Amygdala (tissue), 56 donors: ENCODE results near the gene RPS15.
"Not testable (repeated sequence)": the region's sequence is repeated elsewhere in the genome, so short reads cannot be mapped to it uniquely, and the experiment has no call there.

Source experiments
- DNase-seq, 56 donors: peaks; one replicate each; lab custom pipeline; 2025; lab: John Stamatoyannopoulos, UW

Gene RPS15

DNA sequence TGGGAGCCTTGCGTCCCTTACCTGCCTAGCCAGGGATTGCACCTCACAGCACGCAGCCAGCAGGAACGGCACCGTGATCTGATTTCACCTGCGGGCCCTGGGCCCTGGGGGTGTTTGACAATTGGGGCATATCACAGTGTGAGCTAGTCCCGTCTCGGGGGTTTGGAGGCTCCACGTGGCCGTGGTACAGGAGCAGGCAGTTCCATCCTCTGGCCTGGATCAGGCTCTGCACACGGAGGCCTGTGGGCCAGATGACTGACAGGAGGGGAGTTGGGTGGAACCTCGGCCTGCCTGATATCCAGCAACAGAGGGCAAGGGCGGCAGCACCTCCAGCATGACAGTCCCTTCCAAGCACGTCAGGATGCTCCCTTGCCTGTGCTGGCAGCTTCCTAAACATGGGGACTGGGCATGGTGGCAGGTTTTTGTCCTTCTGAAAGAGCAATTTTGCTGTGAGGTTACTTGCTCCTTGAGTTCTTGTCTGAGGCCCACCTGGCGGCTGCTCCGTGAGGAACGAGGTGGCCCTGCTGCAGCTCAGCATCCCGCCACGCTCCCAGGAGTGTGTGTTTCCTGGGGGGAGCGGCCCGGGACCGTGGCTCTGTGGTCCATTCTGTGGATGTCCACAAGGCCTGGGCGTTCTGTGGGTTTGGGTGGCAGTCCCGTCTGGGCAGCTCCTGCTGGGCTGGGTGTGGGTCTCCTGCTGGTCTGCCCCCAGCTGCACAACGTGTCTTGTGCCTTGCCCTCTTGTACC is 6.3 kb upstream of the RPS15 start:
- DNase-seq: no peak

DNA sequence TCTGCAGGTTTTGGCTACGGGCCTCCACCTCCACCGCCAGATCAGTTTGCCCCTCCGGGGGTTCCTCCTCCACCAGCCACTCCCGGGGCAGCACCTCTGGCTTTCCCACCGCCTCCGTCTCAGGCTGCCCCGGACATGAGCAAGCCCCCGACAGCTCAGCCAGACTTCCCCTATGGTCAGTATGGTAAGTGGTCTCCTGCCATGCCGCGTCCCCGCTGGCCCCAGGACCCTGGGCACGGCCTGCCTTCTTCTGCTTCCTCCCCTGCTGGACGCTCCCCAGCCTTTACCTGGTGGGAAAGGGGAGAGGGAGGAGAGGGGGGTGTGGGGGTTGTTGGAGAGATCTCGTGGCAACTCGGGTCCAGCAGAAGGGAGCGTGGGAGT is 5.7 kb upstream of the RPS15 start:
- no peak for DNase-seq

DNA sequence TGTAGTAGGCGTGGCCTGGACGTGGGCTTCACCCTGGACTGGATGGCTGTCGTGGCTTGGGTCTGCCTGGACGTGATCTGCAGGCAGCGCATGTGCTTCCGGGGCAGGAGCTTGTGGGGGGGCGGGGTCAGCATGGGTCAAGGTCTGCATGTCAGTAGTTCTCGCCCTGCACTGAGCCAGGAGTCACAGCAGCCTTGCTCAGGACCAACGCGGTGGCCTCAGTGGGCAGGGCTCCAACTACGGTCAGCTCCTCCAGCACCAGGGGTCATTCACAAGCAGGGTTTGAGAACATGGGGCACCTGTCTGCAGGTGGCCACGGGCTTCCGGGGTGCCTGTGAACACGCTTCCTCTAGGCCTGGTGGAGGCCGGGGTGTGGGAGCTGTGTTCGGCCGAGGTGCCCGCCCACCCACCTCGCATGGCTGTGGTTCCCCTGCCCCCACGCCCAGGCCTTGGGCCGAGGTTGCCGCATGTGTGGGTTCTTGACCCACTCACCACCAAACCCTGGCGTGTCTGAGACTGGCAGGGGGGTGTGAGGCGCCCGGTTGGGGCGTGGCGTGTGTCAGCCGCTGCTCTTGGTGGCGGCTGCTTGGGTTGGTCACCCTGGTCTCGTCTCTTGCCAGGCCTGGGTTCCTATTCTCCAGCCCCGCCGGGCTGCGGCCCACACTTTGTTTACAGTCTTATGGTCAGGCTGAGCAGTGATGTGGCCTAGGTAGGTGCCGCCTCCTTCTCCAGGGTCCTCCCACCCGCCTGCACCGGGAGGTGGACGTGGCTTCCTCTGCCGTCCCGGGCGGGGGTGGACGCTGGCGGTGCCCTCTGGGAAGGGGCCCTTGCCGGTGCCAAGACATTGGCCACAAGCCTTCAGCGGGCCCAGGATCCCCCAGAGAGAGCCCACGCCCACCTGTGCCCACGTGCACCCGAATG is 4.8 kb upstream of the RPS15 start:
- DNase-seq: no peak

DNA sequence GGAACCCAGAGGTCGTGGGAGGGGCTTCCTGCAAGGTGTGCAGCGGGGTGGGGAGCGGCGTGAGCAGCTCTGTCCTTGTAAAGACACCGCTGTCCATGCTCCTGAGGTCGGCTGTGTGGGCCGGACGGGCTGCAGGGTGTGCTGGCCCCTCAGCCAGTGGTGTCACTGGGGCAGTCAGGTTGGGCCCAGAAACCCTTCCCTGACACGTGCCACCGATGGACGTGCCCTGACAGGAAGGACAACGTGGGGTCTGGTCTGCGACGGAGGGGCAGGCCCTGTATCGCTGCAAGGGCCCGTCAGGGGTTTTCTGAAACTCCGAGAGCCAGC is 4.2 kb upstream of the RPS15 start:
- no peak for DNase-seq

DNA sequence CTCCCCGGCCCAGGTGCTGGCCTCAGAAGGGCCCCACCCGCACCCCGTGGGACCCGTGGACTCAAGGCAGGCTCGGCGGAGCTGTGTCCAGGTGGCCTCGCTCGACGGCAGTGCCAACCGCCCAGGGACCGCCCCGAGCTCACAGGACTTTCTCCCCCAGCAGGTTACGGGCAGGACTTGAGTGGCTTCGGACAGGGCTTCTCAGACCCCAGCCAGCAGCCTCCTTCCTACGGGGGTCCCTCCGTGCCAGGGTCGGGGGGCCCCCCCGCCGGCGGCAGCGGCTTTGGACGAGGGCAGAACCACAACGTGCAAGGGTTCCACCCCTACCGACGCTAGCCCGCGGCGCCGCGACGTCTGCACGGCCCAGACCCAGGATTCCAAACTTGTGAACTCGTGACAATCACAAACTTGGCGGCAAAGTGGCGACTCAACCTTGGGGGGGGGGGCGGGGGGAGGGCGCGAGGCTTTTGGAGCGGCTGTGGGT is 3.6 kb upstream of the RPS15 start:
- no peak for DNase-seq

DNA sequence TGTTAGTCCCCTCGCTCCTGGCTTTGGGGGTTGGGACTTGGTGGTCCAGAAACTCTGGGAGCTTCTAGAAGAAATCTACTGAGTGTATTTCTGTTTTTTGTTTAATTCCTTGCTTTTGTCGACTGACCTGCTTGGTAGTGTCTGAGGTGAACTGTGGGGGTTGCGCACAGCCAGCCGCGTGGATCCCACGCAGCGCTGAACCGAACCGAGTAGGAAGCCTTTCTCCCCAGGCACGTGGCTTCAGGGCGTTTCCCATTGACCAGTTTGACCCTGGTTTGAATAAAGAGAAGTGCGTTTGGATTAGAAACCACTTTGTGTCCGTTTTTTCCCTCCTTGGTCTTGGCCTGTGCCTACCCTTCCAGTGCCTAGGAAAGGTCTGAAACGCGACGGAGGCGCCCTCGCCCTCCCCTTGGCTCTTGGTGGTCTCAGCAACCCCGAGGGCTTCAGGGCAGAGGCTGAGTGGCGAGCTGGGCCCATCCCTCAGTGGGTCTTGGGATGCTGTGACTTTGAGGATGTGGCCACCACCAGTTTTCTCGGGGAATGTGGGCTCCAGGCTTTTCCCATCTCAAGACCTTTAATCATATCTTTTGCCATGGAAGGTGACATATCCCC is 2.7 kb upstream of the RPS15 start:
- DNase-seq: no peak

DNA sequence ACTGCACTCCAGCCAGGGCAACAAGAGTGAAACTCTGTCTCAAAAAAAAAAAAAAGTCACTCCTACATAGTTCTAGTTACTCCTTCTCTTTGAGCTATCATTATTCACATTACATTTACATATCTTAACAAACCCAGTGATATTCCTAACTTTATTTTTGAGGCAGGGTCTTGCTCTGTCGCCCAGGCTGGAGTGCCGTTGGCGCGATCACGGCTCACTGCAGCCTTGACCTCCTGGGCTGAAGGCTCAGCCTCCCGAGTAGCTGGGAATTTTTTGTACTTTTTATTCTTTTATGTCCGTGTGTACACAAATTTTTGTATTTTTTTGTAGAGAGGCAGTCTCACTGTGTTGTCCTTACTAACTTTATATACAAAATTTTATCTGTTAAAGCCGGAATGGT is 587 bp upstream of the RPS15 start:
- no peak for DNase-seq

DNA sequence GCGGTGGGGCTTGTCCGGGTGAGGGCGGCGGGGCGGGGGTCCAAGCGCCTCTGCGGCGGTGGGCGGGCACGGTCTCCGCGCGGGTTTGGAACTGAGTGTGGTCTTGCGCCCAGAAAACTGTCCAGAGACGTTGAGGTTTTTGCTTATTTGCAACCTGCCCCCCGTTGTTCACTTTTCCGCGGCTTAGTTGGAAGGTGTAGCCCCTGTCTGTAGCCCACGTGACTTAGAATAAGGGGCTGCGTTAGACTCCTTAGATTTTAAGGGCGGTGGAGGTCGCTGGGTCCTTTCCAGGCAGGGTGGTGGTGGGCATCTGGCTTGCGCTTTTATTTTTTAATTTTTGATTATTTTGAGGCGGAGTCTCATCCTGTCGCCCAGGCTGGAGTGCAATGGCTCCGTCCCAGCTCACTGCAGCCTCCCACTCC is 748 bp downstream of the RPS15 start:
- no peak for DNase-seq

DNA sequence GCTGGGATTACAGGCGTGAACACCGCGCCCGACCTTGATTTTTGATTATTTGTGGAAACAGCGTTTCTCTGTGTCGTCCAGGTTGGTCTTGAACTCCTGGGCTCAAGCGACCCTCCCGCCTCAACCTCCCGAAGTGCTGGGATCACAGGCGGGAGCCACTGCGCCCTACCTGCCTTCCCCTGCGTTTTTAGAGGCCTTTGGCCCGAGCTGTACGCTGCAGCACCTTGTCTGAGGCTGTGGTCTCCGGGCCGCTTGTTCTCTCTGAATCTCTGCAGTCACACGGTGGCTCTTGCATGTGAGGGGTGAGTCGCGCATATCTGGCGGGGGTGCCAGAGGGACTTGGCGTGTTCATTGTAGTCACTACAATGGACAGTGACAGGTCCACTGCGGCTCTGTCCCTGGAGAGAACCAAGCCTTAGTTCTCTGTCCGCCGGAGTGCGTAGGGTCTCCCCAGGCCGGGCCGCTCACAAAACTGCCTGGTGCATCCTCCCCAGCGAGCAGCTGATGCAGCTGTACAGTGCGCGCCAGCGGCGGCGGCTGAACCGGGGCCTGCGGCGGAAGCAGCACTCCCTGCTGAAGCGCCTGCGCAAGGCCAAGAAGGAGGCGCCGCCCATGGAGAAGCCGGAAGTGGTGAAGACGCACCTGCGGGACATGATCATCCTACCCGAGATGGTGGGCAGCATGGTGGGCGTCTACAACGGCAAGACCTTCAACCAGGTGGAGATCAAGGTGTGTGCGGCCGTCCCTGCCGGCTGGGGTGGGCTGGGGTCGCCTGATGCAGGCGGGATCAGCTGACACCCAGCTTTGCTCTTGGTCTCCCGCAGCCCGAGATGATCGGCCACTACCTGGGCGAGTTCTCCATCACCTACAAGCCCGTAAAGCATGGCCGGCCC is 1.6 kb downstream of the RPS15 start:
- DNase-seq: not testable (repeated sequence)

DNA sequence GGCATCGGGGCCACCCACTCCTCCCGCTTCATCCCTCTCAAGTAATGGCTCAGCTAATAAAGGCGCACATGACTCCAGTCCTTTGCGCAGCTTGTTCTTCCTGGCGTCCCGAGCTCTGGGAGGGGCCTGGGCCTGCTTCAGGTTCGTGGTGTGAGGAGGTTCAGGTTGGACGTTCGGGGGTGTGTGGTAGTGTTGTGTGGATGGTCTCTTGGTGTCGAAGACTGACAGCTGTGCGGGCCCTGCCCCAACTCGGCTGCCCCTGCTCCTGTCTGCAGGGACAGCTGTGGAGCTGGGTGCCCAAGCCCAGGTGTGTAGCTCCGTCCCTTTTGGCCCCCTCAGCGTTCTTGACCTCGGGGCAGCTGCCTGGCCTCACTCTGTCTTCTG is 2.2 kb downstream of the RPS15 start:
- DNase-seq: no peak

DNA sequence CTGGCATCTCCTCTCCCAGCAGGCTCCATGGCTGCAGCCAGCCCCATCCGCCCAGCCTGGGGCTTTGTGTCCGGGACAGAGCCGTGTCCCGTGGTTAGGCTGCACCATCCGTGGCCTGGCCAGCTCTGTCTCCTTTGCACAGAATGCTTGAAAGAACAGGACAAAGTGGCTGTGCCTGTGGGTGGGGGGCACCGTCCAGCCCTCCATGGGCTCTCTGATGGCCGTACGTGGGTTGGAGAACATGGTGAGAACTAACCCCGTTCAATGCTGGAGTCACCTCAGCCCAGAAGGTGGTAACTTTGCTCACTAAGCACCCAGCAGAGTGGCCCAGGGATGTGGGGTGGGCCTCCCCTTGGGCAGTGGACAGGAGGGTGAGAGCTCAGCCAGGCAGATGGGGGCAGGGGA is 2.8 kb downstream of the RPS15 start:
- no peak for DNase-seq

DNA sequence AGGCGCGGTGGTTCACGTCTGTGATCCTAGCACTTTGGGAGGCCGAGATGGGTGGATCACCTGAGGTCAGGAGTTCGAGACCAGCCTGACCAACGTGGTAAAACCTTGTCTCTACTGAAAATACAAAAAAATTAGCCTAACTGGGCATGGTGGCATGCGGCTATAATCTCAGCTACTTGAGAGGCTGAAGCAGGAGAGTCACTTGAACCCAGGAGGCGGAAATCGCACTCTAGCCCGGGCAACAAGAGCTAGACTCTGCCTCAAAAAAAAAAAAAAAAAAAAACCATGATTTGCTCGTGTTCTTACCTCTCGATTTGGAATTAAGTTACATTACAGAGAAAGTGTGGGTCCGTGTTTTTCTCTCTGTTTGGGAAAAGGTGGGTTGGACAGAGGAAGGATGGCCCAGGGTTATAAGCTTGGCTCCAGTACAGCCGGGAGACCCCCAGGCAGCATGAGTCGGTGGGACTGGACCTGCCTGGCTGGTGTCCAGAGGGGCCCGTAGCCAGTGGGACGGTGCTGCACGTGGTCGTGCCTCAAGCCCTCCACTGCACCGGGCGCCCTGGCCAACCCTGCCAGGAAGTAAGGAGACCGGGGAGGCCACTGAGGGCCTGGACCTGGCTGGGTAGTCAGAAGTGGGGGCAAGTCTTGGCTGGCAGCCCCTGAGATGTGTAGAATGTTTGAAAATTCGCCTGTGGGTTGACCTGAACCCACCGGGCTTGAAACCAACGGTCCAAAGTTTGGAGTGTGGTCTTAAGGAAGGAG is 3.7 kb downstream of the RPS15 start:
- DNase-seq: no peak

DNA sequence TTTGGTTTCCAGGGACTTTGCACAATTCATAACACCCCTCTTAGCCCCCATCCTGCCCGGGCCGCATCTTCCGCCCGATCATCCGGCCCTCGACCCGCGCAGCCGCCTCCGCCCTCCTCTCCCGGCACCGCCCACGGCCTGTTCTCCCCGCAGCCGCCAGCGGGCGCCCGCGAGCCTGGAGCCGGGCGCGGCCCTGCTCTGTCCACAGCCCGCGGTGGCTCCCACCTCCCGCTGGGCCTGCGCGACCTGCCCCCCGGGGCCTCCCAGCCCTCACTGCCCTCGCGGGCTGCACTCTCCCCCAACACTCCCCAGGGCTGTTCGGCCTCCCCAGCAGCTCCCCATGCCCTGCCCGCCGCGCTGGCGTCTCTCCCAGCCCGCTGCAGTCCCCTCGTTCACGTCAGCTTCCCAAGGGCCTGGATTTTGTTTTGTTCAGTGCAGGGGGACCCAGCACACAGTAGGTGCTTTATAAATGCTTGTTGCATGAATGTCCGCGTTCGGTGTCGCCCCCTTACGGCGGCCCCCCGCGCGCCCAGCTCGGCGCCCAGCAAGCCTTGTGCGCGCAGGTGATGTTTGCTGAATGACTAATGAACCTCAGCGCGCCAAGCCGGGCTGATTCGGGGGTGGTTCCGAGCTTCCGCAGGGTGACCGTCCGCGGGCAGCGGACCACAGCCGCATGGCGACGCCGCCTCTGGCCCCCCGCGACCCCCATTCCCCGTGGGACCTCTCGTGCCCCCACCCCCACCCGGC is 7.2 kb downstream of the RPS15 start:
- peak in 44 of 56 donors; percentile 8 to 79 (median 52) for DNase-seq

DNA sequence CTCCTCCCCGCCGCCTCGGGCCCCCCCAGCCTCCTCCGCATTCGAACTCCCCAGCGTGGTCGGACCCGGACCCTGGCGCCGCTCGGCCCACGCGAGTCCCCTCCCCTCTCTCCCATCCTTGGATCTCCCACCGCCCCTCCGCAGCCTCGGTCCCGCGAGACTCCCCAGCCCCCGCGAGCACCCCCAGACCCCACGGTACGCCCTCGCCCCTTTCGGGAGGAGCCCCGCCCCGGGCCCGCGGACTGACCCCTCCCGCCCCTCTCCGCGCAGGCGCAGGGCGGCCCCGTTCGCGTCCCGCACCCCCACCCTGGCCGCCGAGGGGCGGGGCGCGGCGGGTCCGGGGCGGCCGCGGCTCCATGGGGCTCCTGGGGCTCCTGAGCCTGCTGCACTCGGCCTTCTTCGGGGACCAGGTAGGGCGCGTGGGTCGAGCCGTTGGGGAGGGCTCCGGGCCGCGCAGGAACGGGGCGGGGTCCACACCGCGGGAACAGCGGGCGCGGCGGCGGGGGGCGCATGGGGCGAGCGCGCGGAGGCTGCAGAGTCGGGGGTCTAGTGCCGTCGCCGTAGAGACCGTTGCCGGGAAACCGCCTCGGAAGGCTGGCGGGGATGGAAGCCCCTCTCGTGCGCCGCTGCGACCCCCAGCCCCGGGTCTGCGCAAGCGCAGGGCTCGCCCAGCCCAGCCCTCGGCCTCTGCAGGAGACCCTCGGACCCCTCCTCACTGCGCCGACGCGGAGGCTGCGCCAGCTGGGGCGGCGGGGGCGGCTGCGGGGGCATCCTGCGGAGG is 7.9 kb downstream of the RPS15 start:
- peak in 33 of 56 donors; percentile 8 to 70 (median 46) for DNase-seq

DNA sequence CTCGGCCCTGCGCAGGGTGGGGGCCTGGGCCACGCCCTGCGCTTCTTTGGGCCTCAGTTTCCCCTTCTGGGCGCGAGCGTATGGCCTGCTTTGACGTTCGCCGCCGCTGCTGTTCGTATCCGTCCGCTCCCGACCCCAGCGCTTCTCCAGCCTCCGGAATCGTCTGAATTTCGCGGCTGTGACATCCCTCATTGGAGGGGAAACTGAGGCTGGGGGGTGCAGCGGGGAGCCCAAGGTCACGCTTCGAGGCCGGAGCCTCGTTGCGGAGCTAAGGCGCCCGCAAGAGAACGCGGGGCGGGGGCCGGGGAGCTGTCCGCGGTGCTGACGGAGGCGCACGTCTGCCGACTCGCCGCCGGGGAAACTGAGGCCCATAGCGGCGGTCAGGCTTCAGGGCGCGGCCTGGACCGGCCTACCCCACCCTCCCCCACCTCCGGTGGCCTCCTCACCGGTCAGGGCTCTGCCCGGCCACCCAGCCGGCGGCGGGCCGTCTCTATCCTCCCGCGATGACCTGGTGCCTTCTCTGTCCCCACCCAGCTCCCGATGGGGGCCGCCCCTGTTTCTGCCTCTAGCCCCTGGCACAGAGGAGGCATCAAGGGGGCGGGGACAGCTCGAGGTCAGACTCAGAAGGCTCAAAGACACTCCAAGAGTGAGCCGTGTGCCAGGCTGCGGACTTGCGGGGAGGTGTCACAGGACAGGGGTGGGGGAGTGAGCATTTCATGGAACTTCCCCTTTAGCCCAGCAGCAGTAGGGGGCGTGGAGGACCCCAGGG is 8.7 kb downstream of the RPS15 start:
- peak in 7 of 56 donors; percentile 14 to 49 (median 31) for DNase-seq

DNA sequence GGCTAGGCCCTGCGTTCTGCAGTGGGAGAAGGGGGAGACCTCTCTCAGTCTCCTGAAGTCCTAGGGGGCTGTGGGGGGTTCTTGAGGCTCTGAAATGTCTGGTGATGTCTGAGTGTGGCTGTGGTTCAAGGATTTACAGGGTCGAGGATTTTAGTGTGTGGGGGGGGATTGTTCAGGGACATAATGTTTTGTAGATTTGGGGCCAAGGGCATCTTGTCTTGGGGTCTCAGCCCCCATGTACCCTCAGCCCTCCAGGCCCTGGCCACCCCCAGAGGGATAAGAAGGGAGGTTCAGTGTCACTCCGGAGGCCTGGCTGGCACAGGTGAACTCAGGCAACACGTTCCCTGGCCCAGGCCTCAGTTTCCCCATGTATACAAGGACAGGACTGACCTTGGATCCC is 9.3 kb downstream of the RPS15 start:
- DNase-seq: no peak

DNA sequence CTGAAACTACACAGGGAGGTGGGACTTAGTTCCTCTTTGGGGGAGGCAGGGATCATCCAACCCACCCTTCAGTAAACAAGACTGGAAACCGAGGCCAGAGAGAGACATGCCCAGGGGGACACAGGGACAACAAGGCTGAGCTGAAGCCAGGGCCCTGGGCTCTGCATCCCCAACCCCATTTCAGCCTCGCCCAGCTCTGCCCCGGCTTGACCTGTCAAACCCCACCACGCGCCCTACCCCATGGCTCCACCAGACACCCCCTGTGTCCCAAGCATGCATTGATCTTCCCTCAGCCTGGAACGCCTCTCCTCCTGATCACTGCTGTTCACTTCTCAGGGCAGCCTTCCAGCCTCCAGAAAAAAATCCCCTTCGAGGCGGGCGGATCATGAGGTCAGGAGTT is 9.7 kb downstream of the RPS15 start:
- DNase-seq: no peak
